GM21360 (cell line): ENCODE results near the gene NARF.

Experiments
- ATAC-seq: cut with Tn5 transposase; IDR thresholded peaks from one replicate; pipeline ENCODE4 v1.9.1; 2021; ENCODE audit warnings: mild to moderate bottlenecking, moderate library complexity; ENCODE audit not compliant: unreplicated experiment

Gene NARF

GRCh38 chr17:82470065-82470464 lies 11.5 kb downstream of the NARF start:
- no peak for ATAC-seq

- ATAC-seq = no peak
Measured at GRCh38 chr17:82474223-82475010, 15.9 kb downstream of the NARF start.

- no peak for ATAC-seq
Measured at GRCh38 chr17:82475458-82475857, 16.9 kb downstream of the NARF start.

- no peak for ATAC-seq
Measured at GRCh38 chr17:82477934-82478333, 19.4 kb downstream of the NARF start.

GRCh38 chr17:82479602-82480001 lies 21.1 kb downstream of the NARF start:
- ATAC-seq = no peak

- no peak for ATAC-seq
Measured at GRCh38 chr17:82480318-82480717, 21.8 kb downstream of the NARF start.

- ATAC-seq = no peak
Measured at GRCh38 chr17:82483204-82483660, 24.7 kb downstream of the NARF start.

- ATAC-seq = no peak
Measured at GRCh38 chr17:82483836-82484235, 25.3 kb downstream of the NARF start.

- no peak for ATAC-seq
Measured at GRCh38 chr17:82486231-82487094, 27.9 kb downstream of the NARF start.

- no peak for ATAC-seq
Measured at GRCh38 chr17:82487910-82488309, 29.4 kb downstream of the NARF start.

- ATAC-seq = no peak
Measured at GRCh38 chr17:82489117-82489516, 30.6 kb downstream of the NARF start.

- no peak for ATAC-seq
Measured at GRCh38 chr17:82489851-82490511, 31.4 kb downstream of the NARF start.

GRCh38 chr17:82490512-82491195 lies 32.1 kb downstream of the NARF start:
- no peak for ATAC-seq

GRCh38 chr17:82491196-82491530 lies 32.6 kb downstream of the NARF start:
- ATAC-seq = no peak

GRCh38 chr17:82491533-82491932 lies 33.0 kb downstream of the NARF start:
- ATAC-seq = no peak

- no peak for ATAC-seq
Measured at GRCh38 chr17:82492643-82493225, 34.2 kb downstream of the NARF start.

- ATAC-seq = no peak
Measured at GRCh38 chr17:82493226-82493781, 34.8 kb downstream of the NARF start.

GRCh38 chr17:82494236-82495055 lies 35.9 kb downstream of the NARF start:
- peak; percentile 45 for ATAC-seq

GRCh38 chr17:82495844-82496528 lies 37.4 kb downstream of the NARF start:
- no peak for ATAC-seq
